SHP77 treated with DMSO at 0.1 percent for 48 hours (cell line): ENCODE data around the gene GRID1.
"Not testable (repeated sequence)": the region's sequence is repeated elsewhere in the genome, so short reads cannot be mapped to it uniquely, and the experiment has no call there.

Experiments
- DNase-seq: peaks from one replicate; lab custom pipeline; 2025; lab: John Stamatoyannopoulos, UW

The GRID1 gene

DNA sequence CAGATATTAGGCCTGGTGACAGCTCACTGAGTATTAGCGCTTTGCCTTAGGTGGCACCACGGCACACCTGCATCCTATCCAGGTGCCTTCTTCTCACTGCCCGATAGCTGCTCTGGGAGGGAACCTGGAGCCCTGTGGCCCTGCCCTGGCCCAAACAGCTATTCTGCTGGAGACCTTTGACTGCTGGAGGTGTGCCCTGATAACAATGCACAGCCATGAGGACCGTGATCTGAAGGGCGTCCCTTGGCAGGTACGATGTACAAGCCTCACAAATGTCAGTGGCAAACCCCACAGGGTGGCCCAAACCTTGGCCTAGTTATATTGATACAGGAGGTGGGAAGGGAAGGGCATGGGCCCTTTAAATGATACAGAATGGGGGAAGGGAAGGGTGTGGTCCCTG lies 259.5 kb downstream of the GRID1 start:
- no peak for DNase-seq

DNA sequence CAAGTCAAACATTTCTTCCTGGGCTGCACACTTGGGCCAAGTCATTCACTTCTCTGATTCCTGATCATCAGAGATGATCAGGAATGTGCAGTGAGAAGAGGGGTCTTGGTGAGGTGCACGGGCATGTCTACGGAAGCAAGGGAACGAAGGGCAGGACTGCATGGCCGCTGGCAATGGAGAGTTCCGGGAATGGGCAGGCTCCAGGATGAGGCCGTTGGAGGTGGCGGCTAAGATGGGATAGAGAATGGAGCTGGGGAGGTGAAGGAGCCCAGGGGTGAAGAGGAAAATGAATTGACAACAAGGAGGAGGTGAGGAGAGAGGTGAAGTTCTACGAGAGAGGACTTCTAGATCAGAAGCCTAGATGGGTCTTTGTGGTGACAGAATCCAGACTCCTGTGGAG lies 260.0 kb downstream of the GRID1 start:
- no peak for DNase-seq

DNA sequence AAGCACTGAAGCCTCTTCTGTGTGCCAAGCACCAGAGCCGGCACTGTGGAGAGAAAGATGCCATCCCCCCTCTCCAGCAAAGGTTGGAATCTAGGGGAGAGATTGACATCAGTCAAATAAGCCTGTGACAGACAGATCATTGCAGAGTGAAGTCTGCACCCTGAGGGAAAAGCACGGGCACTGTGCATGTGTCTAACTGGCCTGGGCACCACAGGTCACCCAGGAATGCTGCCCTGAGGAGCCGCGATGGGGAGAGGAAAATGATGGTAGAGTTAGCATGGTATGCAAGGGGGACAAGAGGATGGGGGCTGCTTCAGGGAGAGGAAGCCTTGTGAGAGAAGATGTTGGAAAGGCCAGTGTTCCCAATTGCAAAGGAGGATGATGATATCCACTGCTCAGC lies 261.0 kb downstream of the GRID1 start:
- DNase-seq, result no peak

DNA sequence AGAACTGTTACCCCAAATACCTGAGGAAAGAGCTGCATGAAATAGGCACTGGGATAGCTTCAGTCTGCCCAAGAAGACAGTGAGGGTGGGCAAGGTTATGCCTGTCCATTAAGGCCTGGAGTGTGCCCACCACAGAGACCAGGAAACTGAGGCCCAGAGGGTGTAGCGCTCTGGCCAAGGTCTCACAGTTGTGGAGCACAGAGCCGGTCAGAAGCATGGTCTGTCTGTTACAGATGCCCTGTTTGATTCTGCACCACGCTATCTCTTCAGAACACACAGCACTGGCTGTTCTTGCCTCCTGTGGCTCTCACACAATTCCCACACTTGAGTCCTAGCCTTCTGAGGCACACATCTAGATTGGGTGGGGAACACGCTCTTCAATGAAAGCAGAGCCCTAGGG lies 261.4 kb downstream of the GRID1 start:
- DNase-seq, result no peak

DNA sequence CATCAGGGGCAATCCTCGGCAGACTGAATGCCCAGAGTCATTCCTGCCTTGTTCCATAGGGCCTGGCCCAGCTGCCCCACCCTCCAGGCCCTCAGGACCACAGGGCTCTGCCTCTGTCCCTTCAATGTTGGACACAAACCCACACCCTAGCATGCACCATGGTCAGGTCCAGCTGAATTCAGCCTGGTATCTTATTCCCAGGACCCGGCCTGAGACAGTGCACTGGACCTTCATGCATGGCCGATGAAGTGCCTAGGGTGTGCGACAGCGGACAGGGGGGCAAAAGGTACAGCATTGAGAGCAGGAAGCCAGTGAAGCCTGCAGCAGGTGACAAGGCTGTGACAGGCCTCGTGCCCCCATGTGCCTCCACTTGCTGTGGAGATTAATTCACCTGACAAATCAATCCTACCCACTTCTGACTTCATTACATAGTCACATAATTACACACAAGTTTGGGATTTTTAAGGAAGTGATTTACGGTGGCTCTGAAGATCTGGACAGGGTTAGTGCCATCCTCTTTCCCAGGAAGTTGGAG lies 261.9 kb downstream of the GRID1 start:
- DNase-seq, result no peak

DNA sequence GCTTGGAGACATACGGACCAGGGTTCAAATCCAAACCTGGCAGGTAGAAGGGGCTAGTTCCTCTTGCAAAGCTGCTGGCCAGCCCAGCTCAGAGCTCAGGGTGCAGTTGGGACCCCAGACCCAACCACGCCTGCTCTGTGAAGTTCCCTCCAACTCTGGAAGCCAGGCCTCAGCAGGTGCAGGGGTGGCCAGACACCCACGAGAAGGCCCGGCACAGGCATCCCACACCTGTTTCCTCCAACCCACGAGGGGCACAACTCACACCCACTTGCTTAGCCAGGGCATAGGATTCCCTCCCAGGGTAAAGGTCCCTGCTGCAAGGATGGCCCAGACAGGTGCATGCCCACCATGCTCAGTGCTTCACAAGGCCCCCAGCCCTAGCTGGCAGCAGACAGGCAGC lies 262.4 kb downstream of the GRID1 start:
- no peak for DNase-seq

DNA sequence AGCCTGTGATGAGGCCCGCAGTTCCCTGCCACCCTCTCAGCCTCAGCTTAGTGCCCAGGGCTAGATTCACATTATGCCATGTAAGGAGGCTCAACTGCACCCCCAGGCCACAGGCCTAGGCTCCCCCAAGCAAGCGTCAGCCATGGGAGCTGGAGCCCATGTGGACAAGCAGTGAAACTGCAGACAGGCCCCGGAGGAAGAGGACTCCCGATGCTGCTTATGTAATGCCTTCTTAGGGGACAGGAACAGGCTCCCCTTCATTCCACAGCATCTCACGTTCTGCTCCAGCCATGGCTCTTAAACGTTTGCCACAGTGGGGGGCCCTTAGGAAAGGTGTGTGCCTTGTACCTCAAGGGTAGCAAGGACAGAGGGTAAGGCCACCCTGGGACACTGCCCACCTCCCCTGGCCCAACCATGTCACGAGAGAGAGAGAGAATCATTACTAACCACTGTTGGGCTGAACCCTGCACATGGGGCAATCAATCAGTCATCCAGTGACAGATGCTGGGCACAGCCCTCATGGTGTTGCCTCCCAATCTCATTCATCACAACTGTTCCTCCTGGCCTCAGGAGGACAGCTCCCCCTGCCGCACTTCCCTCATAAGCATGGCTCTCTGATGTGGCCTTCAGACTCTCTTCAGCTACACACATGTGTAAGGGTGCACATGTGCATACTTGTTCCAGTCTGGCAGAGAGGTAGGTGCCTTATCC lies 263.0 kb downstream of the GRID1 start:
- DNase-seq, result no peak

DNA sequence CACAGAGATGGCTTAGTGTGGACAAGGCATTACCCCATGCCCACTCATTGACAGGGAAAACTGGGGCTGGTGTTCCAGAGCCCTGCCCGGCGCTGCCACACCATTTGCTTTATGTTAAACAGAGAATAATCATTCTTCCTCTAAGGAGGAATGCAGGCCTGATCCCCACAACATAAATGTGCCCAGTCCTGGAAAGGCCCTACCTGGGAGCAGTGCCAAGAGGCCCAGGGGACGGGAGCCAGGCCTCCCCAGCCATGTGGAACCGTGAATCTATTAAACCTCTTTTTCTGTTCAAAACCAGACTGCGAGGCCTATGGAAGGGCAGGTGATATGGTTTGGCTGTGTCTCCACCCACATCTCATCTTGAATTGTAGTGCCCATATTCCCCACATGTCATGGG lies 264.1 kb downstream of the GRID1 start:
- no peak for DNase-seq

DNA sequence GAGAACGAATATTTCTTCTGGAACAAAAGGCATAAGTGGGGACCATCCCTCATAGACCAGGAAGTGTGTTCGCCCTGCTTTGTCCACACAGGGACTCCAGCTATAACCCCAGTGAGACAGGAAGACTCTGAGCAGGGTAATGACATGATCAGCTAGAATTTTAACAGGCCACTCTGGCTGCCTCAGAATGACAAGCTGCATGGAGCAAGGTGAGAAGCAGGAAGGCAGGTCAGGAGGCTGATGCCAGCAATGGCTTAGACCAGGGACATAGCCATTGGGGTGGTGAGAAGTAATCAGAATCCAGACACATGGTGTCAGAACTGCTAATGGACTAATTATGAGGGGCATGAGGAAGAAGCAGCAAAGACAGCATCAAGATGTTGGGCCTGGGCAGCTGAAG lies 264.6 kb downstream of the GRID1 start:
- no peak for DNase-seq

DNA sequence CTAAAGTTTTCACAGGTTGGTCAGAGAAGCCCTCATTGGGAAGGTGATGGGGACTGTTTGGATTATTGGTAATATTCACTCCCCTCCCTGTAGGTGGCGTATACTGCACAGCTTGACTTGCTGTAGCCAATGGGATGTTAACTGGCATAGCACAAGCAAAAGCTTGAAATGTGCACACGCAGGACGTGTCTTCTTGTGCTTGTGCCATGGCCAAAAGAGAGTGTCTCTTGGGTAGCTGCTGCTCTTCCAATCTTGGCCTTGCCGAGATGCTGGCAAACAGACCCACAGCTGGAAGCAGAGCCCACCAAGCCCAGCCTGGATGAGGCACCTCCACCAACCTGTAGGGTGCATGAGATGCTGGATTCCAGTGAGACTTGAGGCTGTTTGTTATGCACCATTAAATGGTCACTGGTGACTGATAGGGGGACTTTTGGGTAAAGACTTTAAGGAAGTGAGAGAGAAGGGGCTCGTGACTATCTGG lies 266.0 kb downstream of the GRID1 start:
- DNase-seq, result no peak

DNA sequence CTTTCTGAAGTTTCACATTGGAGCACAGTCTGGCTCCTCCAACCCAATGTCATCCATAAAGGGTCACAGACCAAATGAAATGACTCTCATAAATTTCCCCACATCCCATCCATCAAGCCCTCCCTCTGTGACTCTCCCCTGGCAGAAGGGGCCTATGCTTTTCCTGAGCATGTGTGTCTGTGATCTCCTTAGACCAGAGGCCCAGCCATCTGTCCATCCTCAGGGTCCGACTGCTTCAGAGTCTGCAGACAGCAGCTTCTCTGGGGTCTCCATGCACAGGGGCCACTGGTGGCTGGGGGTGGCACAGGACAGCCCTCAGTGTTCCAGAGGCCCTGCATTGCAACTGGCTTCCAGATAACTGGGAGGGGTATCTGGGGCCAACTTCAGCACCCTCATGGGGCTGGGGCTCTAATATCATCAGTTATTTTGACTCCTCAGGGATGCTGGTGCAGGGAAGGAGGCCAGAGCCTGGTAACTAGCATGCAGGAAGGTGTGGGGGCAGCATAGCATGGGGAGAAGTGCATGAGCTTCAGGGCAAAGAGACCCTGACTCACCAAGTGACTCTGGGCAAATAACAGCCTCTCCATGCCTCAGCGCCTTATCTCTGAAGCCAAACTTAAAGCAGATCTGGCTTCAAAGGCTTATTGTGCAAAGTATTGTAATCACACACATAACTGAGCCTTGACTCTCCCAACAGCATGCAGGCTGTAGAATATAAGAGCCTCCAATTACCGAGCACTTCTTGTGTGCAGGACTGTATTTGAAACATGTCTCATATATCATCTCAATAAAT lies 266.9 kb downstream of the GRID1 start:
- DNase-seq, result no peak

DNA sequence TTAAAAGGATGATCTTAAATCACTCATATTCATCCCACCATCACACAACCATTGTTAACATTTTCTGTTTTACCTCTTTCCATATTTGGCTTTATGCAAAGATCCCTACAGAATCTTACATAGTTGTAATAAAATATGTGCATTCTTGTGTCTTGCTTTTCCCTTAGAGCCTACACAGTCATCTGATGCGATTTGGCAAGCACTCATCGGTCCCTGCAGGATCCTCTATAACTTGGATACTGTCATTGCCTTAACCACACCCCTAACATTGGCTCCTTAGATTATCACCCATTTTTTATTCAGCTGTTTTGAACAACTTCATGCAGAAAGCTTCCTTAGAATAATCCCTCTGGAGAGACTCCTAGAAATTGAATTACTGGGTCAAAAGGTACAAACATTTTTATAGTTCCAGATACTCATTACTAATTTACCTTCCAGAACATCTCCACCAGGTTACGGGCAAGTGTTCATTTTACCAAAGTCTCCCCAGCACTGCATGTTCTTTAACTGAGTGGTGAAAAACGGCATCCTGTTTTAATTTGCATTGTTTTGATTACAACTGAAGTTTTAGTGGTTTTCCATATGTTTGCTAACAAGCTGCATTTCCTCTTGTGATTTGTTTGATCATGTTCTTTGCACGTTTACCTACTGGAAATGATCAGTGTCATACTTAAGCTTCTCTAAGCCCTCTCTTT lies 268.3 kb downstream of the GRID1 start:
- DNase-seq, result no peak

DNA sequence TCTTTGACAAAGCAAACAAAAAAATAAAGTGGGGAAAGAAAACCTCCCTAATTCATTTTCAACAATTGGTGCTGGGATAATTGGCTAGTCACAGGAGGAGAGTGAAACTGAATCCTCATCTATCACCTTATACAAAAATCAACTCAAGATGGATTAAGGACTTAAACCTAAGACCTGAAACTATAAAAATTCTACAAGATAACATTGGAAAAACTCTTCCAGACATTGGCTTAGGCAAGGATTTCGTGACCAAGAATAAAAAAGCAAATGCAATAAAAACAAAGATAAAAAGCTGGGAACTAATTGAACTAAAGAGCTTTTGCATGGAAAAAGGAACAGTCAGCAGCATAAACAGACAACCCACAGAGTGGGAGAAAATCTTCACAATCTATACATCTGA lies 271.5 kb downstream of the GRID1 start:
- DNase-seq, result not testable (repeated sequence)

DNA sequence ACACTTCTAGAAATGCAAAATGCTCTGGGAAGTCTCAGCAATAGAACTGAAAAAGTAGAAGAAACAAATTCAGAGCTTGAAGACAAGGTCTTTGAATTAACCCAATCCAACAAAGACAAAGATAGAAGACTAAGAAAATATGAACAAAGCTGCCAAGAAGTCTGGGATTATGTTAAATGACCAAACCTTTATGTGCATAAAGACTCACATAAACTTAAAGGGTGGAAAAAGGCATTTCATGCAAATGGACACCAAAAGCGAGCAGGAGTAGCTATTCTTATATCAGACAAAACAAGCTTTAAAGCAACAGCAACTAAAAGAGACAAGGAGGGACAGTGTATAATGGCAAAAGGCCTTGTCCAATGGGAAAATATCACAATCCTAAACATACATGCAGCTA lies 274.3 kb downstream of the GRID1 start:
- DNase-seq, result not testable (repeated sequence)

DNA sequence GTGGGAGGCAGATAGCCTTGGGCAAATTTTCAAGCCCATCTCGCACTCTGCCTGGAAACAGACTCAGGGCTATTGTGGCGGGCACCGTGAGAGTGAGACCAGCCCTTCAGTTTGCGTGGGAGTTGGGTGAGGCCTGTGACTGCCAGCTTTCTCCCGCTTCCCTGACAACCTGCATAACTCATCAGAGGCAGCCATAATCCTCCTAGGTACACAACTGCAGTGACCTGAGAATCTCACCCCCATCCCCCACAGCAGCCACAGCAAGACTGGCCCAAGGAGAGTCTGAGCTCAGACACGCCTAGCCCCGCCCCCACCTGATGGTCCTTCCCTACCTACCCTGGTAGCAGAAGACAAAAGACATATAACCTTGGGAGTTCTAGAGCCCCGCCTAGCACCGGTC lies 275.4 kb downstream of the GRID1 start:
- DNase-seq, result no peak

DNA sequence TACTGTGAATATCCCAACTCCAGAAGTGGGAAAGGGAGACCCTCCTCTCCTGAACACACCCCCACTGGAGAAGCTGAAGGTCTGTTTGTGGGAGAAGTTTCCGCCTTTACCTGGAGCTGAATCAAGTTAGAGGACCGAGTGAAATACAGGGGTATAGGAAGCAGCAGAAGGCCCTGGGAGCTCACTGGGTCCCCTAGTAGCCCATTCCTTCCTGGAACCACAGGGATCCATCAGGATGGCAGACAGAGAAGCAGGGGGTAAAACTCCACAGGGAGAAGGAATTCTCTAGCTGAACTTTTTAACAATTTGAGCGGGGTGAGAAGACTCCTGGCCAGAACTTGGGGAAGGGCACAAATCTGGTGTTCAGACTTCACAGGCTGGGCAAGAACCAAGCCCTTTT lies 275.8 kb downstream of the GRID1 start:
- no peak for DNase-seq

DNA sequence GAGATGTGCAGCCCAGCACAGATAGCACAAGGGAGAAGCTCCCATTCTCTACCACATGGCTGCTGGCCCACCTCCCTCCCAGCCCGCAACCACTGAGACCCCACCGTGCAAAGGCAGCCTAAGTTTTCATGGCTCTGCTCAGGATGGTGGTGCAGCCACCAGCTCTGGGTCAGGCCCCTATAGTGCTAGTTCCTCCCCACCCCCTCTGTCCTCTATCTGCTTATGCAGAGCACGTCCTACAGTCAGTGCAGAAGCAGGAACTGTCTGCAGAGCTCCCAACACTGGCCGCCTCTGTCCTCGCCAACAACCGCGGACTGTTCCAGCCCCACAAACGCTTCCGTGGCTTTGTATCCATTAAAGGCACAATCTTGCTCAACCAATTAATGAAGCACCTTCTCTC lies 278.9 kb downstream of the GRID1 start:
- no peak for DNase-seq

DNA sequence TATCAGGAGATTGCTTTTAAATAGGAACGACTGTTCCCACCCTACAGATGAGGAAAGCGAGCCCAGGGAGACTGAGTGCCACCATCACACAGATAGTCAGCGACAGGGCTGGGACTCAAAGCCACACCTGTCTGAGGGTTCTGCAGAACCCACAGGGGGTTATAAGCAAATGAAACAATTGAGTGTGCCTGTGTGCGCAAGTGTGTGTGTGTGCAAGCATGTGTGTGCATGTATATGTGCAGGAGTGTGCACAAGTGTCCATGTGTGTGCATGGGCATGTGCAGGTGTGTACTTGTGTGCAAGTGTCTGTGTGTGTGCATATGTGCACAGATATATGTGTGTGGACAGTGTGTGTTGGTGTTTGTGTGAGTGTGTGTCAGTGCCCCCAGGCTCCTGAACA lies 280.2 kb downstream of the GRID1 start:
- no peak for DNase-seq

DNA sequence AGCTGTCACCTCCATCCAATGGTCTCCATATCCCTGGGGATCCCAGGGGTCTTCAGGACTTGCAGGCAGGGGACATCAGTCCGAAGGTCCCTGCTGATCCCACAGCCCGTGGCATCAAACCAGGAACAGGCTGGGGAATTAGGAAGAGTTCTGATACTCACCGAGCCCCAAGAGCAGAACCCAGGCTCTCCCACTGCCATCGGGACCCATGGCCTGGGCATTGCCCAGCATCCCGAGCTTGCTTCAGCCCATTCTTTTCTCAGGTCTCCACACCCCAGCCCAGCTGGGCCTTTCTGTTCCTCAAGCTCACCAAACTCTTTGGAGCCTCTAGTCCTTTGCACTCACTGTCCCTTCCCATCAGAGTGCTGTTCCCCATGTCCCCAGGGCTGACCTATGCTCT lies 280.9 kb downstream of the GRID1 start:
- no peak for DNase-seq

DNA sequence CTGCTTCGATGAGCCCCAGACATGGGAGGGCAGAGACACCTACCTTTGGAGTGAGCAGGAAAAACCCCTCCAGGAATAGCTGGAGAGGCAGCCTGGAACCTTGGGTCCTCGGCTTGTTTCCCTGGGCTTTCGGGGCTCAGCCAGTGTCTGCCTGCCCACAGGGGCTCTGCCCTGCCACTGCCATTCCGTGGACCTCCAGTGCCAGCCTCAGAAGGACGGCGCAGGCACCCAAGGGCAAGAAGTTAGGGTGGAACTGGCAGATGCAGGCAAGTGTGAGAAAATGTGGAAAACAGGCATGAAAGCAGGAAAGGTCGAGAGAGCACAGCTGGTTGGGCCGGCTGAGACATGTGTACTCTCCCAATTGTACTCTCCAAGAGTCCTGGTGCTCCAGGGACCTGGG lies 281.5 kb downstream of the GRID1 start:
- no peak for DNase-seq

DNA sequence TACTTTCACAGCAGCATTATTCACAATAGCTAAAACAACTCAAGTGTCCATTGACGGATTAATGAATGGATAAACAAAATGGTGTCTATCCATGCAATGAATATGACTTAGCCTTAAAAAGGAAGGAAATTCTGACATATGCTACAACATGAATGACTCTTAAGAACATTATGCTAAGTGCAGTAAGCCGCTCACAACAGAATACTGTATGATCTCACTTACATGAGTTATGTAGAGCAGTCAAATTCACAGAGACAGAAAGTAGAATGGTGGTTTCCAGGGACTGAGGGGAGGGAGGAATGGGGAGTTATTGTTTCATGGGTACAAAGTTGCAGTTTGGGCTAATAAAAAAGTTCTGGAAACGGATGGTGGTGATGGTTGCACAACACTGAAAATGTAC lies 282.0 kb downstream of the GRID1 start:
- DNase-seq, result no peak

DNA sequence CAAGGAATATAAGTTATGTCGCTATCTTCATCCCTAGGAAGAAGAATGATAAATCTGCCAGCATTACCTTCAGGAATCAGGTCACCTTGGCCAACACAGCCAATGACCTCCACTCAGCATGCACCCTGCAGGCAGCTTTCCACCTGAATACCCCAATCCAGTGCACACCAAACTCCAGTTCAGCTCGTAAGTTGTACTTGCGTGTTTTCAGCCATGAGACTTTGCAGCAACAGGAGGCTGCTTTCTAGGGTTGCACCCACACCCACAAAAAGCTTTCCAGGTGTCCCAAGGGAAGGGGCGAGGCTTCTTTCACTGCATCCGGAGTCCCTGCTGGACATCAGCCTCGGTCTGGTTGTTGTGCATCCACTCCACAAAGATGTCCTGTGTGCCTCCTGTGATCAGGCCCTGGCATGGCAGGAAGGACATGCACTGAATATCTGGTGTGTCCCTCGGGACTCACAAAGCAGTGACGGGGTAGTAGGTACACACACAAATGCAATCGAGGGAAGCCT lies 282.9 kb downstream of the GRID1 start:
- DNase-seq, result no peak

DNA sequence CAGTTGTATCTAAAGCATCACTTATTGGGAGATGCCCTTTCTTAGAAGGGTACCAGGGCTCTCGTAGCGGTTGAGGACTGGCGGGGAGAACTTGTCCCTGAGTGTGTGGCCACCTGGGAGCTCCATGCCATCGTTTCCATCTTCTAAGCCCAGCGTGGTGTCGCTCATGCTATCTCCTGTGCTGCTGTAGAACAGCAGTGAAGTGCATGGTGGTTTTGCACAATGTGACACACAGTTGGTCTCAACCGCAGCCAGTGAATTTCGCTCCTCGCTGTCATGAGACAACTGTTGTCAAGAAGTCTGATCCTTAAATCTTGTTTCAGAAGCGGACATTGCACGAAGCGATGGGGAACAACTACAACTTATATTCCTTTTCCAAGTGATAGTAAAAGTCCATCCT lies 283.4 kb downstream of the GRID1 start:
- DNase-seq, result no peak
